ENCODE data around the gene ZBTB7C. TPM values are rescaled to one million over a fixed set of nuclear protein-coding genes. Genes with fewer than 3 reads are reported as not detected.

ZBTB7C gene
- total and polyA plus RNA-seq, 2 of the 8 experiments (the other 6 are each of a cell fraction or from before 2014, with no cell fraction given) = 0.15 to 0.45 TPM

DNA sequence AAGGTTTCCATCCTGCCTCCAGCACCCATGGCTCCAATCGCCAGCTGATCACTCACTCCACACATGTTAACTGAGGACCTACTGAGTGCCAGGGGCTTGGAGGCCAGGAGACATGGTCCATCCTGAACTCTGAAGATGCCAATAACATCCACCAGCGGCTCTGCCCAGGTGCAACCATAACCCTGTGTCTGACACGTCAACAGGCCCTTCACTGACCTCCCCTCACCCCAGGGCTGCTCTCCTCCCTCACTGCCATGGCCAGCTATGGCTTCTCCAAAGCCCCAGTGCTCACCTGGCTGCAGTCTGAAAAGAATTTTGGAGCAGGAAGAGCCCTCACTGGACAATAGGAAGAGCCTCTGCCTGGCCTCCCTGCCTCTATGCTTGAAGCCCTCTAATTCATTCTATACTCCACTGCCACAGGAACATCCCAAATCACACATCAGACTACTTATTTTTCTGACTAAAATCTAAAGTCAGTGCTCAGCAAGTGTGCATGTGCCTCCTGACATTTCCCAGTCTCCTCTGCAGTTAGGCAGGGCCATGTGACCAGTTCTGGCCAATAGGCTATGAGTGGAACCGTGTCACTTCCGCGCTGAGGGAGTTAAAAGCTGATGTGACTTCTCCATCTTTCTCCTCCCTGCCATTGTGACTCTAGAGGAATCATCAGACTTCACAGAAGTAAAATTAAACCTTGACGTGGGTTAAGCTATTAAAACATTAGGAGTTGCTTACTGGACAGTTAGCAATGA, 37.2 kb downstream of the ZBTB7C start:
- POLR2A ChIA-PET (ENCODE audit: partially characterized antibody) = no interaction called here
- TF ChIP-seq SAP30 (IDR thresholded peaks at IDR 0.05; ENCODE audit: insufficient read depth, insufficient replicate concordance, low read length) = no peak
- no peak for TF ChIP-seq HDAC6 (IDR thresholded peaks at IDR 0.05; ENCODE audit: low read depth, low read length)
- TF ChIP-seq JUND (IDR thresholded peaks at IDR 0.05; ENCODE audit: low read length) = no peak
- TF ChIP-seq POU5F1 (IDR thresholded peaks at IDR 0.05; ENCODE audit: low read depth, low read length) = no peak
- TF ChIP-seq BRCA1 (IDR thresholded peaks at IDR 0.05; ENCODE audit: low read depth, low read length) = no peak
- TF ChIP-seq PHF8 (conservative IDR thresholded peaks at IDR 0.05; ENCODE audit: low read depth, low read length) = no peak
- no peak for TF ChIP-seq KDM4A (IDR thresholded peaks at IDR 0.05; ENCODE audit: low read depth, low read length, severe bottlenecking)
- no peak for TF ChIP-seq POLR2AphosphoS5 (IDR thresholded peaks at IDR 0.05; ENCODE audit: low read depth, low read length)

More for the DNA sequence above, 37.2 kb downstream of the ZBTB7C start:
- DNase-seq (ENCODE audit: low read depth in 1 of 2, low spot score in 2 of 2) (no peak), FAIRE-seq (no peak)
- Histone ChIP-seq H3K4me2 (ENCODE audit: insufficient read depth in 1 of 2, low read depth in 2 of 2, low read length in 2 of 2) (no peak overlapping the region), H2BK5ac (ENCODE audit: low read depth, low read length) (no peak overlapping the region), H3K18ac (ENCODE audit: extremely low read depth, low read length) (no peak overlapping the region), H2AFZ (ENCODE audit: low read length) (no peak overlapping the region), H3K79me2 (ENCODE audit: control insufficient read depth in 1 of 2, insufficient read depth in 2 of 2, low read length in 2 of 2) (no peaks in the 10 kb centered on the region), H2BK12ac (ENCODE audit: low read depth, low read length) (no peak overlapping the region), H3K27ac (ENCODE audit: low read depth, low read length) (no peak overlapping the region), H3K27me3 (replicated peaks in 1 of 4; ENCODE audit: control insufficient read depth in 3 of 4, extremely low read depth in 1 of 4, insufficient read depth in 3 of 4, low read length in 3 of 4) (no peaks in the 10 kb centered on the region; a peak in 1 of 7 replicates), H3K9ac (replicated peaks in 1 of 4; ENCODE audit: extremely low read depth in 1 of 4, low read depth in 3 of 4, low read length in 3 of 4) (no peak overlapping the region), H4K5ac (ENCODE audit: insufficient read length, low read depth, low read length) (no peak overlapping the region), H3K4me1 (replicated peaks in 1 of 4; ENCODE audit: control insufficient read depth in 3 of 4, insufficient read depth in 4 of 4, low read length in 3 of 4) (peaks cover 0 to 7% (median 3%) of the 10 kb centered on the region in 4 experiments; a peak in 6 of 7 replicates), H3K4ac (replicated peaks; ENCODE audit: insufficient read length, low read depth, low read length) (no peak overlapping the region), H3K56ac (replicated peaks; ENCODE audit: insufficient read length, low read depth, low read length) (no peak overlapping the region), H3K23ac (ENCODE audit: insufficient read length) (no peak overlapping the region), H3K4me3 (ENCODE audit: extremely low read depth in 1 of 4, insufficient read depth in 2 of 4, low read depth in 3 of 4, low read length in 4 of 4) (no peak overlapping the region), H3K36me3 (ENCODE audit: control insufficient read depth in 2 of 4, insufficient read depth in 4 of 4, low read length in 3 of 4) (no peaks in the 10 kb centered on the region), H3K23me2 (ENCODE audit: low read depth, low read length) (no peaks in the 10 kb centered on the region), H4K20me1 (replicated peaks in 1 of 2; ENCODE audit: control insufficient read depth in 1 of 2, insufficient read depth in 2 of 2, low read length in 2 of 2) (no peaks in the 10 kb centered on the region), H2AK5ac (ENCODE audit: low read depth, low read length) (no peak overlapping the region), H2BK20ac (ENCODE audit: low read length) (no peak overlapping the region), H3K14ac (ENCODE audit: insufficient read length) (no peak overlapping the region), H4K8ac (ENCODE audit: extremely low read depth, insufficient read depth, low read length) (no peak overlapping the region), H3K9me3 (ENCODE audit: insufficient read depth in 2 of 2, low read depth in 1 of 2, low read length in 1 of 2) (no peaks in the 10 kb centered on the region), H4K91ac (replicated peaks; ENCODE audit: insufficient read length, low read length) (no peak overlapping the region), H2BK120ac (replicated peaks; ENCODE audit: low read depth, low read length) (no peak overlapping the region), H3K79me1 (ENCODE audit: low read depth, low read length) (no peaks in the 10 kb centered on the region), H2BK15ac (ENCODE audit: low read length) (no peak overlapping the region)
- CTCF ChIA-PET (ENCODE audit: partially characterized antibody) = interaction anchor here (1.4 to 1.6 kb wide), 4 partner anchors 9 to 334 kb away, joined by 4 to 7 read pairs (median 4); no protein-coding TSS in a partner anchor
- WGBS, 2 experiments (ENCODE audit: extremely low coverage in 1 of 2, insufficient coverage in 1 of 2, insufficient read length in 1 of 2, insufficient replicate concordance in 2 of 2, low coverage in 1 of 2, low lambda C conversion rate in 2 of 2, missing lambda C conversion rate in 1 of 2) = 97% methylated on average over 7 of the region's 7 CpGs; no CpG with 5 or more reads in 1 of the 2 experiments
